GM12878 (cell line): ENCODE measurements around the gene MZT2B. TPM values are rescaled to one million over a fixed set of nuclear protein-coding genes. Genes with fewer than 3 reads are reported as not detected.
A peak's percentile ranks its signal among the peaks of the same experiment; 100 is the strongest.

Experiments
- ATAC-seq: fragments of 200-7000 bp; cut with Tn5 transposase; 3 replicates; pipeline ENCODE4 v1.9.1; 2020; ENCODE audit warnings: mild to moderate bottlenecking, moderate library complexity
- BruUV-seq: library from RNA; stranded (reverse); fragments of 400-500 nt; replicated peaks from 2 replicates; lab custom pipeline; 2021; lab: Mats Ljungman, UMichigan
- CTCF ChIA-PET: fragments of 300-600 bp; sonication (Branson Sonifier 250); formaldehyde crosslinking; extraction: SDS; loops from one replicate; lab custom pipeline; 2021; ENCODE audit warnings: inconsistent platforms; lab: Yijun Ruan, JAX
- POLR2A ChIA-PET: fragments of 350-600 bp; formaldehyde crosslinking; extraction: SDS; loops from one replicate; lab custom pipeline; 2021; ENCODE audit warnings: inconsistent platforms; lab: Charles Lee
- RAD21 ChIA-PET: fragments of 300-600 bp; sonication (Branson Sonifier 250); formaldehyde crosslinking; loops from one replicate; lab custom pipeline; 2023; ENCODE audit warnings: antibody characterized with exemption; ENCODE audit not compliant: unreplicated experiment; lab: Charles Lee
- SMC1A ChIA-PET: fragments of 300-600 bp; sonication (Branson Sonifier 250); formaldehyde crosslinking; loops from one replicate; lab custom pipeline; 2023; ENCODE audit not compliant: unreplicated experiment, uncharacterized antibody; lab: Charles Lee
- DNase-seq: peaks from one replicate; pipeline ENCODE4 v3.0.0-alpha.2; 2011; ENCODE audit warnings: low read depth, low spot score
- FAIRE-seq: peaks from 3 replicates; lab custom pipeline; 2011; peaks lifted over from hg19 to GRCh38; lab: Jason Lieb, UNC
- H2AFZ ChIP-seq: 2 replicates; pipeline ENCODE4 v1.6.0; 2011; ENCODE audit warnings: low read depth, low read length, control low read depth; ENCODE audit not compliant: control insufficient read depth
- H3K27ac ChIP-seq: 2 replicates; pipeline ENCODE4 v1.5.1; 2011; ENCODE audit warnings: control low read depth; ENCODE audit not compliant: control insufficient read depth, insufficient read depth
- H3K27me3 ChIP-seq, 2 experiments: replicated peaks in 1 of 2; 2 replicates each; pipeline versions ENCODE4 v1.6.0 to v1.6.1; 2011; ENCODE audit warnings: low read length in 1 of 2; ENCODE audit not compliant: control insufficient read depth in 2 of 2, insufficient read depth in 2 of 2
- H3K36me3 ChIP-seq, 2 experiments: 2 replicates each; pipeline ENCODE4 v1.5.1; 2011; ENCODE audit warnings: low read length in 1 of 2; ENCODE audit not compliant: control insufficient read depth in 2 of 2, insufficient read depth in 2 of 2
- H3K4me1 ChIP-seq: 2 replicates; pipeline ENCODE4 v1.6.1; 2011; ENCODE audit warnings: mild to moderate bottlenecking, low read length, moderate library complexity, mixed read lengths; ENCODE audit not compliant: control insufficient read depth, insufficient read depth
- H3K4me2 ChIP-seq: 2 replicates; pipeline ENCODE4 v1.6.0; 2011; ENCODE audit warnings: control low read depth; ENCODE audit not compliant: control insufficient read depth, insufficient read depth
- H3K4me3 ChIP-seq: fragments of 200-600 bp; sonication (generic); 2 replicates; pipeline ENCODE4 v1.5.1; 2016
- H3K79me2 ChIP-seq: 2 replicates; pipeline ENCODE4 v1.6.0; 2011; ENCODE audit warnings: low read length; ENCODE audit not compliant: control insufficient read depth, insufficient read depth
- H3K9ac ChIP-seq: 2 replicates; pipeline ENCODE4 v1.8.0; 2011; ENCODE audit warnings: low read length, control low read depth, mixed read lengths; ENCODE audit not compliant: control insufficient read depth, insufficient read depth
- H3K9me3 ChIP-seq: replicated peaks from 3 replicates; pipeline ENCODE4 v1.5.1; 2011; ENCODE audit warnings: mild to moderate bottlenecking, low read length; ENCODE audit not compliant: control insufficient read depth, insufficient read depth
- H4K20me1 ChIP-seq: 2 replicates; pipeline ENCODE4 v1.6.0; 2011; ENCODE audit not compliant: control insufficient read depth, insufficient read depth
- BACH1 ChIP-seq: fragments of 450-650 bp; IDR thresholded peaks from 2 replicates; pipeline ENCODE4 v1.6.1; 2017; ENCODE audit warnings: mild to moderate bottlenecking, borderline replicate concordance
- CHD1 ChIP-seq: IDR thresholded peaks from 2 replicates; pipeline ENCODE4 v1.6.1; 2012; ENCODE audit warnings: low read depth, low read length, improper control_type of control experiment
- EED ChIP-seq: sonication (generic); IDR thresholded peaks from 2 replicates; pipeline ENCODE4 v1.6.1; 2016; ENCODE audit warnings: antibody characterized with exemption, low read depth
- HDGF ChIP-seq: fragments of 450-650 bp; IDR thresholded peaks from 2 replicates; pipeline ENCODE4 v1.6.1; 2016; ENCODE audit warnings: antibody characterized with exemption
- MEF2B ChIP-seq: fragments of 450-650 bp; IDR thresholded peaks from 2 replicates; pipeline ENCODE4 v1.6.1; 2018; ENCODE audit warnings: mild to moderate bottlenecking, moderate library complexity; ENCODE audit not compliant: partially characterized antibody, poor library complexity, severe bottlenecking
- NFYA ChIP-seq: IDR thresholded peaks from 2 replicates; pipeline ENCODE4 v1.6.1; 2011; ENCODE audit warnings: low read depth, mild to moderate bottlenecking, low read length, improper control_type of control experiment, borderline replicate concordance
- NR2F1 ChIP-seq: fragments of 450-650 bp; conservative IDR thresholded peaks from 2 replicates; pipeline ENCODE4 v1.6.1; 2017; ENCODE audit warnings: mild to moderate bottlenecking
- RAD21 ChIP-seq: IDR thresholded peaks from 2 replicates; pipeline ENCODE4 v1.6.1; 2011; ENCODE audit warnings: mild to moderate bottlenecking, low read depth, low read length, moderate library complexity; ENCODE audit not compliant: insufficient read depth
- SIN3A ChIP-seq: IDR thresholded peaks from 2 replicates; pipeline ENCODE4 v1.6.1; 2012; ENCODE audit warnings: low read depth, low read length, improper control_type of control experiment
- TCF7 ChIP-seq: IDR thresholded peaks from 2 replicates; pipeline ENCODE4 v1.6.1; 2014; ENCODE audit warnings: antibody characterized with exemption, borderline replicate concordance
- WRNIP1 ChIP-seq: IDR thresholded peaks from 2 replicates; pipeline ENCODE4 v1.6.1; 2011; ENCODE audit warnings: low read depth, low read length, improper control_type of control experiment, borderline replicate concordance
- YY1 ChIP-seq: IDR thresholded peaks from 2 replicates; pipeline ENCODE4 v1.6.1; 2011; ENCODE audit warnings: low read depth, mild to moderate bottlenecking, low read length
- WGBS: methylation state at CpG from one replicate; pipeline ENCODE4 v1.1.6; 2016; ENCODE audit warnings: low lambda C conversion rate; ENCODE audit not compliant: insufficient replicate concordance, insufficient coverage; ENCODE audit errors: missing lambda C conversion rate; 5-methylcytosine and 5-hydroxymethylcytosine counted together
- in situ Hi-C: fragments of 300-500 bp; cut with MboI; formaldehyde crosslinking; loops from 9 replicates; pipeline ENCODE4 v1.14.3; 2018; ENCODE audit warnings: mixed read lengths
- intact Hi-C: fragments of 100-400 bp; cut with micrococcal nuclease; formaldehyde crosslinking; loops from one replicate; pipeline ENCODE4 v1.14.2; 2022; ENCODE audit not compliant: unreplicated experiment
- polyA plus RNA-seq, 11 experiments: library from polyadenylated mRNA; depleted of rRNA in 4 of 11; unstranded in 6 of 11; stranded (reverse) in 5 of 11; fragments of >200 nt; fragmentation: Nextera tagmentation in 4 of 11; fragmentation: Illumina TruSeq in 1 of 11; extraction: Ambion mirVana in 4 of 11; extraction: Trizol in 1 of 11; gene quantifications; 1 replicate in 1 of 11; 2 replicates in 10 of 11; pipeline versions ENCODE4 v1.2.1 to v1.2.3, GENCODE V29; 2011 to 2016; ENCODE audit warnings: inconsistent platforms in 2 of 11, missing spikeins in 2 of 11, low read depth in 1 of 11
- total RNA-seq, 4 experiments: library from RNA; depleted of rRNA in 3 of 4; stranded (reverse); fragments of >200 nt in 3 of 4; fragmentation: Illumina TruSeq in 1 of 4; extraction: Trizol in 1 of 4; gene quantifications; 2 replicates each; pipeline versions ENCODE4 v1.2.1 to v1.2.3, GENCODE V29; 2013 to 2021
- TF ChIP-seq, protein P1 (sequence below): fragments of 450-650 bp; formaldehyde crosslinking; IDR thresholded peaks from 2 replicates; pipeline ENCODE4 v1.4.0; 2022; ENCODE audit warnings: mild to moderate bottlenecking, moderate library complexity
- TF ChIP-seq, protein P2 (sequence below): fragments of 450-650 bp; IDR thresholded peaks from 2 replicates; pipeline ENCODE4 v1.6.1; 2017; ENCODE audit warnings: mild to moderate bottlenecking, moderate library complexity
- TF ChIP-seq, protein P3 (sequence below): IDR thresholded peaks from 2 replicates; pipeline ENCODE4 v1.6.1; 2011; ENCODE audit warnings: borderline replicate concordance, low read depth, mild to moderate bottlenecking, moderate library complexity, mixed read lengths, low read length; ENCODE audit not compliant: insufficient read depth; ENCODE audit errors: extremely low read length

The MZT2B gene
- total and polyA plus RNA-seq, 10 of the 15 experiments (the other 5 are each of a cell fraction or from before 2014, with no cell fraction given), result 6.3 to 399 (median 198) TPM

DNA sequence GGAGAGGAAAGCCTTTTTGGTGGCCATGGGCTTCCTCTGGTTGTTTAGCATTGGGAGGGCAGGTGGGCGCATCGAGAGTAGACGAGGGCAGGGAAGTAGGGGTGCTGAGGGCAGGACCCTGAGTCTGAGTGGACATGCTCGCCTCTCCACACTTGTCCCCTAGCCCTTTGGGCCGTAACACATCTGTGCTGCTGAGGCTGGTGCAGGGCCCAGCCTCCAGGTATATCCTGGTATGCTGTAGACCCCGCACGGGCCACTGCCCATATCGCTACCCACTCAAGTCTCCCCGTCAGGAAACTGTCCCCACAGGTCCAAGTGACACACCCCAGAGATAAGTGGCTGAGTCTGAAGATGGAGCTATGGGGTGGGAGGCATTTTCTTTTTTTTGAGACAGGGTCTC is 23.4 kb upstream of the MZT2B start:
- ChIA-PET POLR2A (no interaction called here), SMC1A (no interaction called here), CTCF (interaction anchor here (0.6 to 1.5 kb wide), 4 partner anchors 19 to 977 kb away, joined by 3 to 5 read pairs (median 4); partner anchors contain the start of gene SMPD4), RAD21 (interaction anchor here (1.0 to 1.2 kb wide), 2 partner anchors 174 to 1514 kb away, joined by 4 read pairs; no protein-coding TSS in a partner anchor)
- no peak for DNase-seq
- H3K4me3 ChIP-seq, result no peak overlapping the region
- H4K20me1 ChIP-seq, result no peaks in the 10 kb centered on the region
- no peak for FAIRE-seq
- in situ Hi-C loops, result loop anchor here (5.0 to 10.0 kb wide), 2 partner anchors 179 to 1516 kb away; no protein-coding TSS in a partner anchor
- H3K27me3 ChIP-seq, result no peaks in the 10 kb centered on the region
- H3K36me3 ChIP-seq, result peaks cover 0 to 15% of the 10 kb centered on the region in 2 experiments; a peak in 2 of 4 replicates
- 81% methylated on average over 9 of the region's 9 CpGs for WGBS
- ATAC-seq, result no peak
- peak overlapping the region; percentile 75 for H3K27ac ChIP-seq
- 0 out of 2 replicates have a peak overlapping the region, but pooled peaks have one; percentile 9 for H3K4me2 ChIP-seq
- H2AFZ ChIP-seq, result no peak overlapping the region
- H3K4me1 ChIP-seq, result peaks cover 18% of the 10 kb centered on the region
- H3K9me3 ChIP-seq, result no peaks in the 10 kb centered on the region
- H3K9ac ChIP-seq, result peak overlapping the region; percentile 12; the same call in 1 of the 2 replicates
- no peaks in the 10 kb centered on the region for H3K79me2 ChIP-seq
- no TSS peak for BruUV-seq
- intact Hi-C loops, result loop anchor here (1.0 kb wide), 1 partner anchor 1514 kb away; no protein-coding TSS in a partner anchor
- TF ChIP-seq SIN3A (no peak), YY1 (no peak), BACH1 (no peak), MEF2B (no peak), RAD21 (no peak), CHD1 (no peak), NR2F1 (no peak), TCF7 (no peak), HDGF (no peak), WRNIP1 (no peak), EED (no peak), NFYA (no peak)
- TF ChIP-seq, protein P1, sequence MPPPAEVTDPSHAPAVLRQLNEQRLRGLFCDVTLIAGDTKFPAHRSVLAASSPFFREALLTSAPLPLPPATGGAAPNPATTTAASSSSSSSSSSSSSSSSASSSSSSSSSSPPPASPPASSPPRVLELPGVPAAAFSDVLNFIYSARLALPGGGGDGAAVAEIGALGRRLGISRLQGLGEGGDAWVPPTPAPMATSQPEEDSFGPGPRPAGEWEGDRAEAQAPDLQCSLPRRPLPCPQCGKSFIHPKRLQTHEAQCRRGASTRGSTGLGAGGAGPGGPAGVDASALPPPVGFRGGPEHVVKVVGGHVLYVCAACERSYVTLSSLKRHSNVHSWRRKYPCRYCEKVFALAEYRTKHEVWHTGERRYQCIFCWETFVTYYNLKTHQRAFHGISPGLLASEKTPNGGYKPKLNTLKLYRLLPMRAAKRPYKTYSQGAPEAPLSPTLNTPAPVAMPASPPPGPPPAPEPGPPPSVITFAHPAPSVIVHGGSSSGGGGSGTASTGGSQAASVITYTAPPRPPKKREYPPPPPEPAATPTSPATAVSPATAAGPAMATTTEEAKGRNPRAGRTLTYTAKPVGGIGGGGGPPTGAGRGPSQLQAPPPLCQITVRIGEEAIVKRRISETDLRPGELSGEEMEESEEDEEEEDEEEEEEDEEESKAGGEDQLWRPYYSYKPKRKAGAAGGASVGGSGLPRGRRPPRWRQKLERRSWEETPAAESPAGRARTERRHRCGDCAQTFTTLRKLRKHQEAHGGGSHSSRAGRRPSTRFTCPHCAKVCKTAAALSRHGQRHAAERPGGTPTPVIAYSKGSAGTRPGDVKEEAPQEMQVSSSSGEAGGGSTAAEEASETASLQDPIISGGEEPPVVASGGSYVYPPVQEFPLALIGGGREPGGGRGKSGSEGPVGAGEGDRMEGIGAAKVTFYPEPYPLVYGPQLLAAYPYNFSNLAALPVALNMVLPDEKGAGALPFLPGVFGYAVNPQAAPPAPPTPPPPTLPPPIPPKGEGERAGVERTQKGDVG (CRISPR knock-in tag), result no peak
- TF ChIP-seq, protein P2, sequence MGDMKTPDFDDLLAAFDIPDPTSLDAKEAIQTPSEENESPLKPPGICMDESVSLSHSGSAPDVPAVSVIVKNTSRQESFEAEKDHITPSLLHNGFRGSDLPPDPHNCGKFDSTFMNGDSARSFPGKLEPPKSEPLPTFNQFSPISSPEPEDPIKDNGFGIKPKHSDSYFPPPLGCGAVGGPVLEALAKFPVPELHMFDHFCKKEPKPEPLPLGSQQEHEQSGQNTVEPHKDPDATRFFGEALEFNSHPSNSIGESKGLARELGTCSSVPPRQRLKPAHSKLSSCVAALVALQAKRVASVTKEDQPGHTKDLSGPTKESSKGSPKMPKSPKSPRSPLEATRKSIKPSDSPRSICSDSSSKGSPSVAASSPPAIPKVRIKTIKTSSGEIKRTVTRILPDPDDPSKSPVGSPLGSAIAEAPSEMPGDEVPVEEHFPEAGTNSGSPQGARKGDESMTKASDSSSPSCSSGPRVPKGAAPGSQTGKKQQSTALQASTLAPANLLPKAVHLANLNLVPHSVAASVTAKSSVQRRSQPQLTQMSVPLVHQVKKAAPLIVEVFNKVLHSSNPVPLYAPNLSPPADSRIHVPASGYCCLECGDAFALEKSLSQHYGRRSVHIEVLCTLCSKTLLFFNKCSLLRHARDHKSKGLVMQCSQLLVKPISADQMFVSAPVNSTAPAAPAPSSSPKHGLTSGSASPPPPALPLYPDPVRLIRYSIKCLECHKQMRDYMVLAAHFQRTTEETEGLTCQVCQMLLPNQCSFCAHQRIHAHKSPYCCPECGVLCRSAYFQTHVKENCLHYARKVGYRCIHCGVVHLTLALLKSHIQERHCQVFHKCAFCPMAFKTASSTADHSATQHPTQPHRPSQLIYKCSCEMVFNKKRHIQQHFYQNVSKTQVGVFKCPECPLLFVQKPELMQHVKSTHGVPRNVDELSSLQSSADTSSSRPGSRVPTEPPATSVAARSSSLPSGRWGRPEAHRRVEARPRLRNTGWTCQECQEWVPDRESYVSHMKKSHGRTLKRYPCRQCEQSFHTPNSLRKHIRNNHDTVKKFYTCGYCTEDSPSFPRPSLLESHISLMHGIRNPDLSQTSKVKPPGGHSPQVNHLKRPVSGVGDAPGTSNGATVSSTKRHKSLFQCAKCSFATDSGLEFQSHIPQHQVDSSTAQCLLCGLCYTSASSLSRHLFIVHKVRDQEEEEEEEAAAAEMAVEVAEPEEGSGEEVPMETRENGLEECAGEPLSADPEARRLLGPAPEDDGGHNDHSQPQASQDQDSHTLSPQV, result no peak
- TF ChIP-seq, protein P3, sequence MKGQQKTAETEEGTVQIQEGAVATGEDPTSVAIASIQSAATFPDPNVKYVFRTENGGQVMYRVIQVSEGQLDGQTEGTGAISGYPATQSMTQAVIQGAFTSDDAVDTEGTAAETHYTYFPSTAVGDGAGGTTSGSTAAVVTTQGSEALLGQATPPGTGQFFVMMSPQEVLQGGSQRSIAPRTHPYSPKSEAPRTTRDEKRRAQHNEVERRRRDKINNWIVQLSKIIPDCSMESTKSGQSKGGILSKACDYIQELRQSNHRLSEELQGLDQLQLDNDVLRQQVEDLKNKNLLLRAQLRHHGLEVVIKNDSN, result no peak
